Amniotic stem cell (primary cell): ENCODE data around the gene CD163L1.

ENCODE experiments used
- DNase-seq: peaks from one replicate; lab custom pipeline; 2025; lab: John Stamatoyannopoulos, UW

Gene CD163L1

DNA sequence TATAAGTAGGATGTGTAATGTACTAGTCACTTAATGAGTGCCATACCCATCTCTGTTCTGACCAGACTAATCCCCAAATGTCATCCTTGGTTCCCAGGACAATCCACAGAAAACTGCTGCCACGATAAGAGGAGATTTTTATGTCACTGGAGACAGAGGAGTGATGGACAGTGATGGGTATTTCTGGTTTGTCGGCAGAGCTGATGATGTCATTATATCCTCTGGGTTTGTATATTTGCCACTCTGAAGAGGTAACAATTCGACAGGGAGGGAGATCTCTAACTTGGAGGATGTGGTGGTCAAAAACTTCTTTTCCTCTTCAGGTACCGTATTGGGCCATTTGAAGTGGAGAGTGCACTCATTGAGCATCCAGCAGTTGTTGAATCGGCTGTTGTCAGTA, 119.8 kb downstream of the CD163L1 start:
- DNase-seq, result no peak

DNA sequence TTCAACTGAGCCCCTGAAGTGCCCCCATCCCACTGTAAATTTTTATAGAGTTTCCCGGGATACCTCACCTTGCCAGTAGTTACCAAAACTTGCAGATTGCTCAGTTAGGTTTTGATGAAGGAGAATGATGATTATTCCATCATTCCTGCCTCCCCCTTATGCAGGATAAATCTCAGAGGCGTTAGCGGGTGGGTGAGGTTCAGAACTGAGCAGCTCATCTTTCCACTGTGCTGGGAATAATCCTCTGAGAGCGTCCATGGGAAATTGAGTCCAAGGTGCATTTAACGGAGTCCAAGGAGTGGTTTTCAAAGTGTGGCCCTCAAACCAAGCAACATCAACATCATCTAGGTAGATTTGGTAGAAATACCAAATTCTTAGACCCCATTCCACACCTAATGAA, 121.4 kb downstream of the CD163L1 start:
- no peak for DNase-seq

DNA sequence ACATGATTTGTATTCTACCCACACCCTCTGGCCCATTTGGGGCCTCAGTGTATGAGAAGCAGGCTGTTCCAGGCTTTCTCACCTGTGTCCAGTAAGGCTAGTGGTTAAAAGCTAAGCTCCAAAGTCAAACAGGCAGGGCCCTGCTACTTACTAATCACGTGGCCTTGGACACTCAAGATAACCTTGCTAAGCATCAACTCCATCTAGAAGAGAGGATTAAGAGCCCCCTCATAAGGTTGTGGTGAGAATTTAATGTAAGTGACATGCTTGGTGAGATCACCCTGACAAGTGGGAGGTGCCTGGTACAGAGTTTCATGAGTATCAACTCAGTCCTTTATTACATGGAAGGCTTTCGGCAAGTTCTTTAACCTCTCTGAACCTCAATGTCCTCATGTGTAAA, 122.3 kb downstream of the CD163L1 start:
- DNase-seq, result no peak

- no peak for DNase-seq
These were observed 124.0 kb downstream of the CD163L1 start for GRCh38 chr12:7319930-7320329.

- no peak for DNase-seq
These were observed 133.9 kb downstream of the CD163L1 start for GRCh38 chr12:7310070-7310469.
